H1 (cell line): ENCODE measurements around the gene KIF15. TPM values are rescaled to one million over a fixed set of nuclear protein-coding genes. Genes with fewer than 3 reads are reported as not detected.

Source experiments
- ASH2L ChIP-seq: fragments of 200-600, 300-600 bp; sonication (generic); IDR thresholded peaks from one replicate; pipeline ENCODE4 v1.7.1; 2017; ENCODE audit warnings: low read length
- FOSL1 ChIP-seq: IDR thresholded peaks from 2 replicates; pipeline ENCODE4 v1.6.1; 2011; ENCODE audit warnings: mild to moderate bottlenecking, low read depth, low read length, moderate library complexity; ENCODE audit not compliant: insufficient read depth
- HDAC2 ChIP-seq, 2 experiments: fragments of 300-600 bp in 1 of 2; sonication (generic) in 1 of 2; IDR thresholded peaks; 2 replicates each; pipeline ENCODE4 v1.6.1; 2011 to 2012; ENCODE audit warnings: low read depth in 2 of 2, low read length in 2 of 2, mild to moderate bottlenecking in 2 of 2, moderate library complexity in 2 of 2, borderline replicate concordance in 1 of 2, inconsistent platforms in 1 of 2
- KDM1A ChIP-seq: fragments of 200-600, 300-600 bp; sonication (generic); IDR thresholded peaks from 2 replicates; pipeline ENCODE4 v1.7.1; 2016; ENCODE audit warnings: mild to moderate bottlenecking, low read length, borderline replicate concordance
- TAF7 ChIP-seq: optimal IDR thresholded peaks from 2 replicates; pipeline ENCODE3; 2011; ENCODE audit warnings: low read depth, mild to moderate bottlenecking, inconsistent platforms, low read length, moderate library complexity, borderline replicate concordance
- polyA plus RNA-seq, 7 experiments: library from polyadenylated mRNA; depleted of rRNA in 3 of 7; stranded (reverse) in 5 of 7; unstranded in 2 of 7; fragments of >200 nt in 5 of 7; fragments of 200-250 nt in 2 of 7; gene quantifications; 1 replicate in 5 of 7; 2 replicates in 1 of 7; 4 replicates in 1 of 7; pipeline versions ENCODE4 v1.2.1 to v1.2.3, GENCODE V29; 2011 to 2013; ENCODE audit warnings: missing spikeins in 2 of 7, mixed read lengths in 2 of 7
- total RNA-seq: library from RNA; stranded (reverse); fragmentation: NEBNext Ultra II Directional; extraction: Animal tissue kit (Norgen Biotek cat#: 25700); gene quantifications from 2 replicates; pipeline ENCODE4 v1.2.1, GENCODE V29; 2021

Gene KIF15
- total and polyA plus RNA-seq, 2 of the 8 experiments (the other 6 are each of a cell fraction or from before 2014, with no cell fraction given), result 4.2 to 25.5 TPM

GRCh38 chr3:44860117-44860516 lies 98.5 kb downstream of the KIF15 start (continued):
- TF ChIP-seq TAF7, result no peak
- TF ChIP-seq KDM1A, result no peak
- no peak for TF ChIP-seq ASH2L
- TF ChIP-seq HDAC2 (IDR thresholded peaks at IDR 0.05; ENCODE audit: borderline replicate concordance in 1 of 2, low read depth in 2 of 2, low read length in 2 of 2), result no peak
- no peak for TF ChIP-seq FOSL1
- TF ChIP-seq, all 59 proteins: peak for 0
